ENCODE data around the gene PPM1G.

Gene PPM1G

GRCh38 chr2:27412419-27413152, 3.2 kb upstream of the PPM1G start:
- no peak for DNase-seq

- DNase-seq, result peak; percentile 18 to 52 (median 36)
Observed at GRCh38 chr2:27408601-27409320, 630 bp downstream of the PPM1G start.

- peak; percentile 24 to 38 (median 29) for DNase-seq
Observed at GRCh38 chr2:27407798-27408491, 1.4 kb downstream of the PPM1G start.

- DNase-seq, result no peak
Observed at GRCh38 chr2:27400348-27401135, 8.8 kb downstream of the PPM1G start.

- no peak for DNase-seq
Observed at GRCh38 chr2:27398962-27399361, 10.4 kb downstream of the PPM1G start.

- DNase-seq, result no peak
Observed at GRCh38 chr2:27393225-27393624, 16.2 kb downstream of the PPM1G start.

GRCh38 chr2:27390822-27391679, 18.3 kb downstream of the PPM1G start:
- no peak for DNase-seq

- no peak for DNase-seq
Observed at GRCh38 chr2:27381577-27382181, 27.7 kb downstream of the PPM1G start.

- peak; percentile 96 to 98 (median 98) for DNase-seq
Observed at GRCh38 chr2:27380626-27381545, 28.5 kb downstream of the PPM1G start, which contains the start of gene ZNF513. Gene ZNF513, minus strand, starts transcription at chr2:27380734. Its CDS starts 208 bp downstream, at chr2:27380526.

- peak in 2 of 3 donors; percentile 31 to 73 for DNase-seq
Observed at GRCh38 chr2:27379836-27380625, 29.4 kb downstream of the PPM1G start.

GRCh38 chr2:27379383-27379835, 30.0 kb downstream of the PPM1G start:
- DNase-seq, result no peak

- no peak for DNase-seq
Observed at GRCh38 chr2:27378809-27379290, 30.5 kb downstream of the PPM1G start.

GRCh38 chr2:27378096-27378808, 31.1 kb downstream of the PPM1G start:
- DNase-seq, result peak in 1 of 3 donors; percentile 18

- no peak for DNase-seq
Observed at GRCh38 chr2:27377618-27378095, 31.7 kb downstream of the PPM1G start.

- DNase-seq, result no peak
Observed at GRCh38 chr2:27376866-27377617, 32.3 kb downstream of the PPM1G start.

GRCh38 chr2:27376151-27376865, 33.1 kb downstream of the PPM1G start:
- no peak for DNase-seq

Measured in suppressor macrophage treated with lipopolysaccharide for 1 hour (primary cell).